GM21576 (cell line): ENCODE measurements around the gene MGAT3.

Source experiments
- ATAC-seq: cut with Tn5 transposase; IDR thresholded peaks from one replicate; pipeline ENCODE4 v1.9.1; 2021; ENCODE audit warnings: mild to moderate bottlenecking, moderate library complexity; ENCODE audit not compliant: unreplicated experiment

Gene MGAT3

DNA sequence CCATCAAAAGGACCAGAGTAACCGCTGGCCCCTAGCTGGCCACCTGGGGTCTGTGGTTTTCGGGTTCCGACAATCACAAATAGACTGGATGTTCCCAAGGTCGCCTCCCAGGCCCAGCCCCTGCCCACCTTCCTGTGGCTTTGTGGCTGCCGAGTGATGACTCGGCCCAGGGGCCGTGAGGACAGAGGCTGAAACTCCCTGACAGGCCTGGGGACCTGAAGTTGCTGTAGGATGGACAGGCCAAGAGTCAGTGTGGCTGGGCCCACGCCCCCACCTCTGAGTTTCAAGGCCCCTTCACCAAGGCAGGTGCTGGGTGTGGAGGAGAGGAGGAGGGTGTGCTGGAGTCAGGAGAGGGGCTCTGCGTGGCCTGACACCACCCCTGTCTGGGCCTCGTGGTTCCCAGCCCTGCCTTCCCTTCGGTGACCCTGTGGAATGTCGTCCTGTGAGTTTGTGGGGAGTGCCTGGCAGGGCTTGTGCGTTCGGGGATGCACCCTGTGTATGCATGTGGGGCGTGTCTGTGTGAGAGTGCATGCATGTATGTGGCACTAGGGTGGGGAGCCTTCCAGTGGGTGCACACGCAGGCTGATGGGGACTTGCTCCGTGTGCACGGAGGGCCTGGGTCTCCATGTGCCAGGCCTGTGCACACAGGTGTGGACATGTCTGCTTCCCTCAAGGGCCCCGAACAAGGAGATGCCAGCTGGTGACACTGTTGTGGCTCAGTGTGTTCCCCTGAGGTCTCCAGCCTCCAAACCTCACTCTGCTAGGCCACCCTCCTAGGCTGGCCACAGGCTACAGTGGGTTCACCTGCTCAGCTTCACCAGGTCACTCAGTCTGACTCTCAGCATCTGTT lies 8.4 kb upstream of the MGAT3 start:
- no peak for ATAC-seq

DNA sequence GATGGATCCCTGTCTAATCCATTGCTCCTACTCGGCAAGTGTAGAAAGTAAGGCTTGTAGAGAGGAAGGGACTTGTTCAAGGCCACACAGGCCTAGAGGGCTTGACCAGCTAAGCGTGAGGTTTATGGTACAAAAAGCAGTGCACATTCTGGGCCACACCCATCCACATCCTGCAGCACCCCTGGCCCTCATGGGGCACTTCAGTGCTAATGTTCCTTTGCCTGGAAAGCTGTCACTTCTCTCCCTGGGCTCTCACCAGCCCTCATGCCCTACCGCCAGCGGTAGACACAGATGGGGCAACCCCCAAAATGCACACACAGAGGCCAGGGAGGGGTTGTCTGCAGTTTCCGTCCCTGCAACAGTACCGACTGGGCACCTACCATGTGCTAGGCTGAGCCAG lies 7.1 kb upstream of the MGAT3 start:
- ATAC-seq, result no peak

DNA sequence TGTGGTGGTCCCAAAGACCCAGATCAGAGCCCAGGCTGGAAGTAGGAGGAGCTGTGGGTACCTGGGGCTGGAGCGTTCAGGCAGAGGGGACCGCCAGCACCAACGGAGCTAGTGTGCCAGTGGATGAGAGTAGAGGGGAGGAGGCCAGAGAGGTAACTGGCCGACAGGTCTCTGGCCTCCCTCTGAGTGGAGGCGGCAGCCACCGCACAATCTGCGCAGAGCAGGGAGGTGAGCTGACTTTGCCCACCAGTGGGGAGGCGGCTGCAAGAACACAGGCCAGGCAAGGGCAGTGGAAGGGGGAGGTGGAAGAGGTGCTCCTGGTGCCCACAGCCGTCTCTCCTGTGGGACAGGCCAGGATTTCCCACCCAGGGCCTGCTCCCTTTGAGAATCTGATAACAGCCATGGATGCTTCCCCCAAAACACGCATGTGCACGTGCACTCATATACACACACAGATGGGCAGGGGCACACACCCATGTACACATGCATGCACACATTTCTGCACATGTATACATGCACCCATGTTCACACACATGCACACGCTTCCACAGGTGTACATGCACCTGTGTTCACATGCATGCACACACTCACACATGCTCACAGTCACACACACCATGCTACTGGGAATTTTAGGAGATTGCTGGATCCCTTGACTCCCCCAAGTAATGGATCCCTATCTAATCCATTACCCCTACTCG lies 6.4 kb upstream of the MGAT3 start:
- ATAC-seq, result no peak

DNA sequence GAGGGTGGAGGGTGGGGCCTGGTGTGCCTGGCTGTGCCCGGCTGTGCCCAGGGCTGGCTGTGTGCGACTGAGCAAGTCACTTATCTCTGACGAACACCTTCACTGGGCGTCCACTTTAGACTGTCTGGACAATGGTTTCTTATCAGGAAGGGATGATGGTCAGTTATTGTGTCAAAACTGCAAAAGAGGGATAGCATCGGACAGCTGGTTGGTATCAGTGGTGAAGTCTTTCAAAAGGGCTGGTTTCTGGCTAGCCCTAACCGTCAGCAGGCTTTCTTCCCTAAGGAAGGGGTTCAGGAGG lies 4.1 kb upstream of the MGAT3 start:
- ATAC-seq, result no peak

DNA sequence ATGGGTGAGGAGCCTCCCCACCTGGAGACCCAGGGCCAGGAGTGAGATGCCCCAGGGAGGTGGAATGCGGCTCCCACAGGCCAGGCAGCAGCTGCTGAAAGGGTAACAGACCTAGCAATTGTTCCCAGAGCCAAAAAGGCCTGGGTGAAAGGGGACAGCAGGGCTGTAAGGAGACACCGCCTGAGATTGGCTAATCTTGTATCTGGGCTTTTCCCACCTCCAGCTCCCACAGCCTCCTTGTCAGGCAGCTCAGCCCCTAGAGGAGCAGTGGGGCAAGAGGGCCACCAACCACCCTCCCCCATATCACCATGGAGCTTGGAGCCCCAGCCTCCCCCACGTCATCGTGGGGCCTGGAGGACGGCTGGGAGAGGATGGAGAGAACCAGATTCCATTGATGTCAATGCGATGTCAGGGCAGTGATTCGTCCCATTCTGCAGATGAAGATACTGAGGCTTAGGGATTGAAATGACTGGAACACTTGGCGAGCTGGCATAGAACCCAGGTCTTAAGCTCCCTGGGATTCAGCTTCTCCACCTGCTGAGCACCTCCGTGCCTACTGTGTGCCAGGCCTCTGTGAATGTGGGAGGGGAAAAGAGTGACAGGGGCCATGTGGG lies 2.9 kb upstream of the MGAT3 start:
- no peak for ATAC-seq

DNA sequence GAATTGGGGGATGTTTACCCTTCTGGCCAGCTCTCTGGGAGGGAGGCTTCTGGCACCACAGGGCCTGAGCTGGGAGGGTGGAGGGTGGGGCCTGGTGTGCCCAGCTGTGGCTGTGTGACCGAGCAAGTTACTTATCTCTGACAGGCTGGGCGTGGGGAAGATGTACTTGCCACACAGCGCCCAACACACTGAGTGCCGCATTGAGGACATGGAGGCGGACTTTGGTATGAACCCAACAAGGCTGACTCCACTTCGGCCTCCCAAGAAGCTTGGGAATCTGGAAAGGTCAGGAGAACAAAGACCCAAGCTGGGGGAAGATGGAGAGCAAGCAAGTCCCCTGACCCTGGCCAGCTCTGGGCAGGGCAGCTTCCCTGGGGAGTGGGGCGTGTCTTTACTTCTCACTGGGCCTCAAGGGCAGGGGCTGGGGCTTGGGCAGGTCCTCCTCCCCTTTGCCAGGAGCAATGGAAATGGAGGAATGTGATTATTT lies 2.4 kb upstream of the MGAT3 start:
- no peak for ATAC-seq

DNA sequence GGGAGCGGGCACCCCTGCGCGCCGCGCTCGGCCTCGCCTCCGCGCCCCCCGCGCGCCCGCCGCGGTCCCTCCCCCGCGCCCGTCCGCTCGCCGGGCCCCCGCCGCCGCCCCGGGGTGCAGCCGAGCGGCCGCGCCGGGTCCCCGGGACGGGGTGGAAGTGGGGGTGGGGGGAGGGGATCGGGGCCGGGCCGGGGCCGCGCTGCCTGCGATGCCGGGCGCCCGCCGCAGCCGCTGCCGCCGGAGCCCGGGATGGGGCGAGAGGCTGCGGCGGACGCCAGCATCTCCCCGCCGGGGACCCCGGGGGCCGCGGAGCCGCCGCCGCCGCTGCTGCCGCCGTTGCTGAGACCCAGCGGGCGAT lies 365 bp downstream of the MGAT3 start:
- no peak for ATAC-seq

DNA sequence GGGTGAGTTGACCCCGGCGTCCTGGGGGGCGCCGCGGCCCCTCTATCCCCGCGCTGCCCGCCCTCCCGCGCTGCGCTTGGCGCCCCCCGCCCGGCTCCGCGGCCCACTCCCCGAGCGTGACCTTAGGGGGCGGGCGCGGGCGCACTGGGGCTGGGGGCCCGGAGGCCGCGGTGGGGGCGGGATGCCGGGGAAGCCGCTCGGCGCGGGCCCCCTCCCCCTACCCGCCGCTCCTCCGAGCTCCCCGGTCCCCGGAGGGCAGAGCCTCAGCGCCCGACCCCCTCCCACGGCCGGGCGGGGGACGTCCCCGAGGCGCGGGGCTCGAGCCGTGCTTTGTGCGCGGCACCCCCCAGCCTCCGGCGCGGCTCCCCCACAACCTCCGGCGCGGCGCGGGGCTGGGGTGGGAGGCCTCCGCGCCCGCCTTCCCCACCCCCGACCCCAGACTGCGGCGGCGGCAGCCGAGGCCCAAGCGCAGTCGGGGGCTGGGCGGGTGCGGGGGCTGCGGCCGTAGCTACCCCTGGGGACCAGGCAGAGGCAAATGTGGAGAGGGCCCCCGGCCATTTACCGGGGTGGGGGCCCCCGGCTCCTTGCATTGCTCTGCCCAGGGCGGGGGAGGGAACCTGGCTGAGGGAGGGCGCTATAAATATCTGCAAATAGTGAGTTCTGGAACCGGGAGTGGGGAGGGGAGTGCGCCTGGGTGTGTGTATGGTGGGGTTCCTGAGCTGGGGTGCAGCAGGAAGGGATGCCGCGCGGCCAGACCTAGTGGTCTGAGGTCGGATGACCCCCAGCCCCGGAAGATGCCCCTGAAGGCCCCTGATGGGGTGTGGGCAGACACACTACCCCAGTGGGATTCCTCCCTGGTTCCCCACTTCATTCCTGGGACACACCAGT lies 988 bp downstream of the MGAT3 start:
- no peak for ATAC-seq

DNA sequence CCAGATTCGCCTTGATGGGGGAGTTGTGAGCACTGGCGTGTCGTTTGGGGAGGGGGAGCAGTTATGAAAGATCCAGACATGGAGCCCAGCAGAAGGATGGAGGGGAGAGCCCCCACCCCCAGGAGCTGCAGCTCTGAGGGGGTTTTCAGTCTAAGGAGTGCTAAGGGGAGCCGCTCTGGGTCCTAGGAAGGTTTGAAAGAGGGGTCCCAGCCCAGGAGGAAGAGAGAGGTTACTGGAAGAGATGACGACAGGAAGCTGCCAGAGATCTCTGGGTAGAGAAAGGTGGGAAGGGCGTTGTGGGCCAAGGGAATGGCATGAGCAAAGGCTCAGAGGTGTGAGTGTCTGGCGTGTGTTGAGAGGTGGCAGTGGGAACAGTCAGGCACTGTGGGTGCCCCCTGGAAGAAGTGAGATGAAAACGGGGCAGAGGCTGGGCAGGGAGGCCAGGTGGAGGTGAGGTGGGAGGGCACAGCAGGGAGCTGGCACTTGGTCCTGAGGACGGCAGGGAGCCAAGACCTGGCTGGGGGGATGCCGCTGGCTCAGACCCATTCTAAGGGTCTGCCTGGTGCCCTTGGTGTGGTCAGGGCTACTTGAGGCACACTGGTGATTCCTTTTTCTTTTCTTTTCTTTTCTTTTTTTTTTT lies 1.8 kb downstream of the MGAT3 start:
- ATAC-seq, result no peak

DNA sequence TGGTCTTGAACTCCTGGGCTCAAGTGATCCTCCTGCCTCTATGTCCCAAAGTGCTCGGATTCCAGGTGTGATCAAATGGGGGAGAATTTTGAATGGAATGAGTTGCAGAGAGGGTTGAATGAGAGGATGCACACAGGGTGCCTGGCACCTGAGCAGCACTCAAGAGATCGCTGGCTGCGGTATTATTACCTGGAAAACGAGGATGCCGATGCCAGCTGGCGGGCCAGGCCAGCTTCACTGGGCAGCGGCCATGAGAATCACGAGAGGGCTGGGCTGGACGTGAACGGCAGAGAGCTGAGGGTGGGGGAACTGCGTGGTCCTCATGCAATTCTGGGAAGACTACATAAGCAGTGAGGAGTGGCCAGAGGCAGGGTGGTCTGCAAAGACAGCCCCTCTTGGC lies 2.9 kb downstream of the MGAT3 start:
- ATAC-seq, result no peak

DNA sequence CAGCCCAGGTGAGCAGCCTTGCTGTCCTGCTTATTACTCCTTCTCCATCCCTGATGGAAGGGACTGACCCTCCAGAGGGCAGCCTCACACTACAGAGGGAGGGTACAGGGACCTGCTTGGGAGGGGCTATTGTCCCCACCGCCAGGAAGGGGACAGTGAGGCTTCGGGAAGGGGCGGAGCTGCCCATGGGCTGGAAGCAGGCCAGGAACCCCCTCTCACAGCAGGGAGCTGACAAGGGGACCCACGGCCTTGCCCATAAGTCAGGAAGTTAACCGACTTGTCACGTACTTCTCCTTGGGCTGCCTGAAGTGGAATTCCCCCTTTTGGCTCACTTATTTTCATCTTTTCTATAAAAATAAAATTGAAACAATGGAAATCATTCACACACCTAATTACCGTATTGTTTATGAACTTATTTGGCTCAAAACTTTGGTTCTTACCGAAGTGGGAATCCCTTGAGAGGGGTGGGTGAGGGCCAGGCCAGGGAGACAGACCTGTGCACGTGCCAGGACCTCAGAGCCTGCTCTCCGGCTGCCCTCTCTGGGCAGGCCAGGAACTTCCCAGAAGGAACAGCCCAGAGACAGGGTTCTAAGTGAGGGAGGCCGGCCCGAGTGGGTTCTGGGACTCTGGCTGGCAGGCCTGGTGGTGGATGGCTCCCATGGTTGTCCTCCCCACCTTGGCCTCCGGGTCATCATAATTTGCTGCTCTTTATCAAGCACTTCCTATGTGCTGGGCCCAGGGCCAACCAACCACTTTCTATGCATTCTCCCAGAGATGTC lies 5.8 kb downstream of the MGAT3 start:
- no peak for ATAC-seq

DNA sequence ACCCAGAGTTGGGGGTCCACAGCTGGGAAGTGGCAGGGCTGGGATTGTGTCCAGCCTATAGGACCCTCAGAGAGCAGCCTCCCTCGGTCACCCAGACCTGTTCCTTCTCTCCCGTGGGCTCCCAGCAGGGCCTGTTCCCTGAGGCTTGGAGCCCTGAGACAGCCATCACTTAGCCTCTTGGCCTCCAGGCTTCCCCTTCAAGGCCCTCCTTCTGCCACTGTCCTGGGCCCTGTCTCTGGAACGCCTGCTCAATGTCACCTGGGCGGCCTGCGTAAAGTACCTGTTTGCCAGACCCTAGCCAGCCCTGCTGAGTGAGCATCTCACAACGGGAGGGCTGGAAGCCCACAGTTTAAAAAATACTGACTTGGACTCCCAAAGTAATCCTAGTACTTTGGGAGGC lies 6.5 kb downstream of the MGAT3 start:
- ATAC-seq, result no peak

DNA sequence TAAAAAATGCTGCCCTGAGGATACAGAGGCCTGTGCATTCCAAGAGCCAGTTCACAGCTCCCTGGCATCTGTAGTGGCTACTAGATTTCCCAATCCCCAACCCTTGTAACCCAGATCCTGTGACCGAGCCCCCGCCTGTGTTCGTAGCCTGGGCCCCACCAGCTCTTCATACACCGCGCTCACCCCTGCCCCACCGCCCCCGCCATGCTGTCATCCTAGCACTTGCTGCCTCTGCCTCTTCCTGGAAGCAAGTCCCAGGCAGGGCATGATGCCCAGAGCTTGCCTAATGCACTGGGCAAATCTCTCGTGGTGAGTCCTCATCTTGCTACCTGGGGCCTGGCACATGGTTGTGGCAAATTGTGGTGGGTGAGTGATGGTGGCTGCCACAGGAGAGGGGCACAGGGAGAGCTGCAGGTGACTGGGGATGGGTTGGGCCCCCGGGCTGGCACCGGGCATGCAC lies 7.1 kb downstream of the MGAT3 start:
- ATAC-seq, result no peak

DNA sequence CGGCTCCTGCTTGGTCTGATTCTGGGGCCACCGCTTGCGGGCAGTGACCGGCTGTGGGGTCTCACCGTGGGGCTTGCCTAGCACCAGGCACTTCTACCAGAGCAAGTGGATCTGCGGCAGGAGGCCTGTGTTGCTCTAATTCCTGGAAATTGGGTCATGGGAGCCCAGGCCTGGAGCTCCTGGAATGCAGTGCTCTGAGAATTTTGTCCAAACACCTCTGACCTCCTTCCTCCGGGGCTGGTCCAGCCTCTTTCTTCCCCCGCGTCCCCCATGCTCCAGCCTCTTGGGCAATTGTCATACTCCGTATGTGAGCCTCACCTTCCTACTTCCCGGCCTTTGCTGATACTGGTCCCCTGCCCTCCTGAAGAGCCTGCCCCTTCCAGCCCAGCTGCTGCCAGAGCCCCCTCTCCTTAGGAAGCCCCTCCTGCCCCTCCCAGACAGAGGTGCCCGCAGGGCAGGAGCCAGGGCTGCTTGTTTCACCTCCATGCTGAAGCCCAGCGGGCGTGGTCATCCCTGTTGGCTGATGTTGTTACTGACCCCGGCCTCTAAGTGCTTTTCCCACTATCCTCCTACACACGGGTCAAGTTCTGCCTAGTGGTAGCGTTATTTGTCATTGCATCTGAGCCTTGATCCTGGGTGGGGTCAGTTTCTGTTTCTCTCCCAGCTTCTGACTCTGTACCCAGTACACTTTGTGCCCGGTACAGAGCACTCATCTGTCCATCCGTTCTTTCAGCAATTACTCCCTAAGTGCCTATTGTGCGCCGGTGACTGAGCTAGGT lies 9.6 kb downstream of the MGAT3 start:
- no peak for ATAC-seq

DNA sequence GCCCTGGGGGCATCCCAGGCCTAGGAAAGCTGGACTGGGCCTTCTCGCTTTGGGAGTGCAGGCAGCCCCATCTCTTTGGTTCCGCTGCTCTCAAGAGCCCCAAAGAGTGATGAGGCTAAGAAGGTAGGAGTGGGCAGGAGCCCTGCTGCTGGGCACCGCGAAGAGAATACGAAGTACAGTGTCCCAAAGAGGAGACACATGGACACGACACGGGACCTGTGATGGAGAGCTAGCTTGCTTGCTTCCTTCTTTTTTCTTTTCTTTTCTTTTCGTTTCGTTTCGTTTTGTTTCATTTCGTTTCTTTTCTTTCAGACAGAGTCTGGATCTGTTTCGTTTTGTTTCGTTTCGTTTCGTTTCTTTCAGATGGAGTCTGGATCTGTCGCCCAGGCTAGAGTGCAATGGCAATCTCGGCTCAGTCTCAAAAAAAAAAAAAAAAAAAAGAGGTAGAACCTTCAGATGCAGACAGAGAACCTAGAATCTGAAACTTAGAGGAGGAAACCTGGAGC lies 10.6 kb downstream of the MGAT3 start:
- ATAC-seq, result no peak

DNA sequence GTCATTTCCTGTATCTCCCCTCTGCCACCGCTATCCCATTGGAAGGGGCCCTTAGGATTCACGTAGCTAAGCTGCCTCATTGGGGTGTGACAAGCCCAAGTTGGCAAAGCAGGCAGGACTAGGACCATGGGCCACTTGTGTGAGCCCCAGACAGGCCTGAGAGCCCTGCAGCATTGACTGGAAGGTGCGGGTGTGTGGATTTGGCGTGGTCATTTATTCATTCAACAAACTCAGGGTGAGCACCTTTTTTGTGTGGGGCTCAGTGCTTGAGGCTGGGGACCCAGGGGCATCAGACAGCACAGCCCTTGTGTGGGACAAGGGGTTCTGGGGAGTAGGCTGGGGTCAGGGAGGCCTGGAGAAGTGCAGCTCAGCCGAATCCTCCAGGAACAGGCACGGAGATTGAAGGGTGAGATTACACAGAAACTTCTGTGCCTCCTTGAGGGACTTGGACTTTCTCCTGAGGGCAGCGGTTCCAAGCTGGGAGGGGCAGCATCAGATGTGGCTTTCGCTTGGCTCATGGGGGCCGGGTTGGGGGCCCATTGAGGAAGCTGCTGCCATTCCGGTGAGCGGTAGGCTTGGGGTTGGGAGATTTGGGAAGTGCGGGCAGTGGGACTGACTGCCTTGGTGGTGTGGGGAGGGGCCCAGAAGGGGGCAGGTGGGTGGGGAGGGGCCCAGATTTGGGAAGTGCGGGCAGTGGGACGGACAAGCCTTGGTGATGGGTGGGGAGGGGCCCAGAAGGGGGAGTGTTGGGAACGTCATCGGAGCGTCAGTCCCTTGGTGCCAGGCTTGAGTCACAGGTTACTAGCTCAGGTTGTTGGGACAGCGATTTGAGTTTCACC lies 11.9 kb downstream of the MGAT3 start:
- ATAC-seq, result no peak

DNA sequence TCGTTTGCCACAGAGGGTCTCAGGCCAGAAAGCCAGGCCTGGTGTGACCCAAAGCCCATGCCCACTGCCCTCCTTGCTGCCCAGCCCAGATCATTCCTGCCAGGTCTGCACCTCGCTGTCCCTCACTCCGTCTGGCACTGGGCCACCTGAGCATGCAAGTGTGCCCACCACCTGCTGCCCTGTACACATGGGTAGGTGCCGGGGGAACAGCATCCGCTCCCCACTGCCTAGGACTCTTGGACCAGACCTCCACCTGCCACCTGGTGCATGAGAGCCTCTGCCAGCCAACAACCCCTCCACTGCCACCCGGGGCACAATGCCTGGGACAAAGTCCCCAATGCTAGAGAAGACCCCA lies 12.5 kb downstream of the MGAT3 start:
- no peak for ATAC-seq
